ENCODE measurements around the gene ZNF804B. TPM values are rescaled to one million over a fixed set of nuclear protein-coding genes. Genes with fewer than 3 reads are reported as not detected.
A peak's percentile ranks its signal among the peaks of the same experiment; 100 is the strongest.

ZNF804B gene
- total and polyA plus RNA-seq, 4 donors, result not detected

DNA sequence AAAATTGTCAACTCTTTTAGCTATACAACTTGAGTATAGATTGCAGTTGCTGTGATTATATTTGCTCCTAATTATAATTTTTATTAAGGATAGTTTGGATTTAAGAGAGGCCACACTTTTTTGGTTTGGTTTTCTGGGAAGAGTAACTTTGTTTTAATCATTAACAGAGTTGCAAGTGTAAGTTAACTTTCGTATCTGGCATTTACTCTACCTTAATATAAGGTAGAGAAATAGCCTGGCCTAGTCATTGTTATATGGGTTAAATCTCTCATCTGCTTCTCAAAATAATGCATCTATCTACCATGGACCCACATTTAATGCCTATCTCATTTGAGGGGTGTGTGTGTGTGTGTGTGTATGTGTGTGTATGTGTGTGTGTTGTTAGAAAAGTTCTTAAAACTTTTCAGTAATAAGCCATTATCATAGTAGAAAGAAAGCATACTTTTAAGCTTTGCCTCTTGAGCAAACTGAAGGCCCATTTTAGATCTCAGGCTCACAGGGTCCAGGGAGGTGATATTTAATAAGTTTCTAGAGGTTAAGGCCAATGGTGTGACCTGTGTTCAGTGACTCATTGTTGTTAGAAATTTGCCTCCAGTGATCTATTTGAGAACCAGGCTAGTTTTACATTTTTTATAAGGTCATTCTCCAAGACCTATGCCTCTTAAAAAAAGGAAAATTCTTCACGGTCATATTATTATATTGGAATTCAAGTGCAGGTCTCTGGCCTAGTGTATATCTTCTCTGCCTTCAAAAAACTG is 47.0 kb downstream of the ZNF804B start:
- DNase-seq (ENCODE audit: low spot score), result no peak
- Histone ChIP-seq H3K4me3 (ENCODE audit: low read depth in 1 of 3, low read length in 3 of 3) (no peak overlapping the region), H3K4me1 (ENCODE audit: control insufficient read depth in 4 of 4, insufficient read depth in 4 of 4, low read length in 3 of 4) (peaks cover 0 to 4% (median 2%) of the 10 kb centered on the region in 4 donors), H3K9ac (ENCODE audit: low read depth in 1 of 2, low read length in 2 of 2) (peak overlapping the region in 1 of 2 donors; percentile 33), H3K36me3 (ENCODE audit: control insufficient read depth in 4 of 4, insufficient read depth in 3 of 4, low read depth in 1 of 4, low read length in 3 of 4) (no peaks in the 10 kb centered on the region), H3K27me3 (ENCODE audit: control insufficient read depth in 4 of 4, insufficient read depth in 4 of 4, low read length in 3 of 4) (no peaks in the 10 kb centered on the region), H3K27ac (ENCODE audit: low read depth in 1 of 2, low read length in 2 of 2) (peak overlapping the region; percentile 61 to 84), H3K9me3 (ENCODE audit: control insufficient read depth in 4 of 4, low read length in 3 of 4) (no peaks in the 10 kb centered on the region)
- WGBS, result 48% methylated on average over 2 of the region's 2 CpGs
- TF ChIP-seq JUND (IDR thresholded peaks at IDR 0.05), result peak; percentile 31 to 54
- peak in 1 of 2 donors; percentile 23 for TF ChIP-seq RXRA (IDR thresholded peaks at IDR 0.05)
- no peak for TF ChIP-seq NR2F2 (IDR thresholded peaks at IDR 0.05)
- no peak for TF ChIP-seq HNF4G (IDR thresholded peaks at IDR 0.05)
- TF ChIP-seq TAF1 (conservative IDR thresholded peaks at IDR 0.05), result no peak
- peak; percentile 39 for TF ChIP-seq SP1 (IDR thresholded peaks at IDR 0.05)
- TF ChIP-seq, protein P1, sequence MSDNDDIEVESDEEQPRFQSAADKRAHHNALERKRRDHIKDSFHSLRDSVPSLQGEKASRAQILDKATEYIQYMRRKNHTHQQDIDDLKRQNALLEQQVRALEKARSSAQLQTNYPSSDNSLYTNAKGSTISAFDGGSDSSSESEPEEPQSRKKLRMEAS (IDR thresholded peaks at IDR 0.05), result no peak
- TF ChIP-seq, protein P2, sequence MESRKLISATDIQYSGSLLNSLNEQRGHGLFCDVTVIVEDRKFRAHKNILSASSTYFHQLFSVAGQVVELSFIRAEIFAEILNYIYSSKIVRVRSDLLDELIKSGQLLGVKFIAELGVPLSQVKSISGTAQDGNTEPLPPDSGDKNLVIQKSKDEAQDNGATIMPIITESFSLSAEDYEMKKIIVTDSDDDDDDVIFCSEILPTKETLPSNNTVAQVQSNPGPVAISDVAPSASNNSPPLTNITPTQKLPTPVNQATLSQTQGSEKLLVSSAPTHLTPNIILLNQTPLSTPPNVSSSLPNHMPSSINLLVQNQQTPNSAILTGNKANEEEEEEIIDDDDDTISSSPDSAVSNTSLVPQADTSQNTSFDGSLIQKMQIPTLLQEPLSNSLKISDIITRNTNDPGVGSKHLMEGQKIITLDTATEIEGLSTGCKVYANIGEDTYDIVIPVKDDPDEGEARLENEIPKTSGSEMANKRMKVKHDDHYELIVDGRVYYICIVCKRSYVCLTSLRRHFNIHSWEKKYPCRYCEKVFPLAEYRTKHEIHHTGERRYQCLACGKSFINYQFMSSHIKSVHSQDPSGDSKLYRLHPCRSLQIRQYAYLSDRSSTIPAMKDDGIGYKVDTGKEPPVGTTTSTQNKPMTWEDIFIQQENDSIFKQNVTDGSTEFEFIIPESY (IDR thresholded peaks at IDR 0.05), result no peak
- TF ChIP-seq, protein P3, sequence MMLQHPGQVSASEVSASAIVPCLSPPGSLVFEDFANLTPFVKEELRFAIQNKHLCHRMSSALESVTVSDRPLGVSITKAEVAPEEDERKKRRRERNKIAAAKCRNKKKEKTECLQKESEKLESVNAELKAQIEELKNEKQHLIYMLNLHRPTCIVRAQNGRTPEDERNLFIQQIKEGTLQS (IDR thresholded peaks at IDR 0.05), result peak; percentile 44
- TF ChIP-seq YY1 (IDR thresholded peaks at IDR 0.05), result no peak
- TF ChIP-seq GABPA (IDR thresholded peaks at IDR 0.05 in 1 of 2, conservative IDR thresholded peaks at IDR 0.05 in 1 of 2), result no peak
- no peak for TF ChIP-seq CTCF (IDR thresholded peaks at IDR 0.05; ENCODE audit: low read depth, low read length, missing input control)
- TF ChIP-seq RAD21 (IDR thresholded peaks at IDR 0.05), result no peak
- TF ChIP-seq, protein P4, sequence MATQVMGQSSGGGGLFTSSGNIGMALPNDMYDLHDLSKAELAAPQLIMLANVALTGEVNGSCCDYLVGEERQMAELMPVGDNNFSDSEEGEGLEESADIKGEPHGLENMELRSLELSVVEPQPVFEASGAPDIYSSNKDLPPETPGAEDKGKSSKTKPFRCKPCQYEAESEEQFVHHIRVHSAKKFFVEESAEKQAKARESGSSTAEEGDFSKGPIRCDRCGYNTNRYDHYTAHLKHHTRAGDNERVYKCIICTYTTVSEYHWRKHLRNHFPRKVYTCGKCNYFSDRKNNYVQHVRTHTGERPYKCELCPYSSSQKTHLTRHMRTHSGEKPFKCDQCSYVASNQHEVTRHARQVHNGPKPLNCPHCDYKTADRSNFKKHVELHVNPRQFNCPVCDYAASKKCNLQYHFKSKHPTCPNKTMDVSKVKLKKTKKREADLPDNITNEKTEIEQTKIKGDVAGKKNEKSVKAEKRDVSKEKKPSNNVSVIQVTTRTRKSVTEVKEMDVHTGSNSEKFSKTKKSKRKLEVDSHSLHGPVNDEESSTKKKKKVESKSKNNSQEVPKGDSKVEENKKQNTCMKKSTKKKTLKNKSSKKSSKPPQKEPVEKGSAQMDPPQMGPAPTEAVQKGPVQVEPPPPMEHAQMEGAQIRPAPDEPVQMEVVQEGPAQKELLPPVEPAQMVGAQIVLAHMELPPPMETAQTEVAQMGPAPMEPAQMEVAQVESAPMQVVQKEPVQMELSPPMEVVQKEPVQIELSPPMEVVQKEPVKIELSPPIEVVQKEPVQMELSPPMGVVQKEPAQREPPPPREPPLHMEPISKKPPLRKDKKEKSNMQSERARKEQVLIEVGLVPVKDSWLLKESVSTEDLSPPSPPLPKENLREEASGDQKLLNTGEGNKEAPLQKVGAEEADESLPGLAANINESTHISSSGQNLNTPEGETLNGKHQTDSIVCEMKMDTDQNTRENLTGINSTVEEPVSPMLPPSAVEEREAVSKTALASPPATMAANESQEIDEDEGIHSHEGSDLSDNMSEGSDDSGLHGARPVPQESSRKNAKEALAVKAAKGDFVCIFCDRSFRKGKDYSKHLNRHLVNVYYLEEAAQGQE (IDR thresholded peaks at IDR 0.05), result no peak
- TF ChIP-seq EGR1 (IDR thresholded peaks at IDR 0.05; ENCODE audit: low read depth in 2 of 2), result no peak
- peak; percentile 25 to 37 for TF ChIP-seq HNF4A (conservative IDR thresholded peaks at IDR 0.05)

All from liver (tissue), 9 donors.